Liver (tissue), 9 donors: ENCODE data around the gene BIRC3. TPM values are rescaled to one million over a fixed set of nuclear protein-coding genes. Genes with fewer than 3 reads are reported as not detected.

Experiments
- DNase-seq: peaks from one replicate; pipeline ENCODE4 v3.0.0-alpha.2; 2017; ENCODE audit warnings: low spot score
- H3K27ac ChIP-seq, 2 donors: one replicate each; pipeline ENCODE4 v1.7.0; 2013; ENCODE audit warnings: inconsistent platforms in 2 of 2, low read length in 2 of 2, control low read depth in 1 of 2, low read depth in 1 of 2, mild to moderate bottlenecking in 1 of 2
- H3K27me3 ChIP-seq, 4 donors: one replicate each; pipeline versions ENCODE4 v1.6.1 to v1.7.0; 2013; ENCODE audit warnings: low read length in 3 of 4, inconsistent platforms in 1 of 4, mild to moderate bottlenecking in 1 of 4, moderate library complexity in 1 of 4; ENCODE audit not compliant: control insufficient read depth in 4 of 4, insufficient read depth in 4 of 4
- H3K36me3 ChIP-seq, 4 donors: one replicate each; pipeline versions ENCODE4 v1.6.1 to v1.7.0; 2013; ENCODE audit warnings: low read length in 3 of 4, mild to moderate bottlenecking in 3 of 4, low read depth in 1 of 4, moderate library complexity in 1 of 4; ENCODE audit not compliant: control insufficient read depth in 4 of 4, insufficient read depth in 3 of 4
- H3K4me1 ChIP-seq, 4 donors: one replicate each; pipeline versions ENCODE4 v1.6.1 to v1.7.0; 2013; ENCODE audit warnings: low read length in 3 of 4, mild to moderate bottlenecking in 3 of 4, moderate library complexity in 1 of 4; ENCODE audit not compliant: control insufficient read depth in 4 of 4, insufficient read depth in 4 of 4
- H3K4me3 ChIP-seq, 3 donors: one replicate each; pipeline versions ENCODE4 v1.6.1 to v1.7.0; 2013; ENCODE audit warnings: low read length in 3 of 3, control low read depth in 1 of 3, low read depth in 1 of 3, mild to moderate bottlenecking in 1 of 3
- H3K9ac ChIP-seq, 2 donors: one replicate each; pipeline ENCODE4 v1.7.0; 2013; ENCODE audit warnings: low read length in 2 of 2, mild to moderate bottlenecking in 2 of 2, moderate library complexity in 2 of 2, control low read depth in 1 of 2, low read depth in 1 of 2
- H3K9me3 ChIP-seq, 4 donors: one replicate each; pipeline versions ENCODE4 v1.6.1 to v1.7.0; 2013; ENCODE audit warnings: low read length in 3 of 4; ENCODE audit not compliant: control insufficient read depth in 4 of 4
- EGR1 ChIP-seq, 2 donors: IDR thresholded peaks; 2 replicates each; pipeline ENCODE4 v1.6.1; 2016 to 2018; ENCODE audit warnings: antibody characterized with exemption in 2 of 2, low read depth in 2 of 2
- FOXA1 ChIP-seq: IDR thresholded peaks from 2 replicates; pipeline ENCODE4 v1.6.1; 2016; ENCODE audit warnings: antibody characterized with exemption
- HNF4G ChIP-seq: IDR thresholded peaks from 2 replicates; pipeline ENCODE4 v1.6.1; 2016; ENCODE audit warnings: antibody characterized with exemption
- JUND ChIP-seq, 2 donors: IDR thresholded peaks; 2 replicates each; pipeline ENCODE4 v1.6.1; 2016; ENCODE audit warnings: antibody characterized with exemption in 2 of 2
- MAX ChIP-seq: IDR thresholded peaks from 2 replicates; pipeline ENCODE4 v1.6.1; 2016; ENCODE audit warnings: antibody characterized with exemption
- NR2F2 ChIP-seq: IDR thresholded peaks from 2 replicates; pipeline ENCODE4 v1.6.1; 2016; ENCODE audit warnings: antibody characterized with exemption
- RAD21 ChIP-seq, 2 donors: IDR thresholded peaks; 2 replicates each; pipeline ENCODE4 v1.6.1; 2016; ENCODE audit warnings: antibody characterized with exemption in 2 of 2, mild to moderate bottlenecking in 2 of 2
- SP1 ChIP-seq: IDR thresholded peaks from 2 replicates; pipeline ENCODE4 v1.6.1; 2018; ENCODE audit warnings: antibody characterized with exemption, mild to moderate bottlenecking
- TAF1 ChIP-seq: conservative IDR thresholded peaks from 2 replicates; pipeline ENCODE4 v1.6.1; 2016; ENCODE audit warnings: antibody characterized with exemption, mild to moderate bottlenecking
- YY1 ChIP-seq: IDR thresholded peaks from 2 replicates; pipeline ENCODE4 v1.6.1; 2016; ENCODE audit warnings: antibody characterized with exemption, mild to moderate bottlenecking
- ZBTB33 ChIP-seq: IDR thresholded peaks from 2 replicates; pipeline ENCODE4 v1.6.1; 2016; ENCODE audit warnings: antibody characterized with exemption
- whole genome bisulfite sequencing: extraction: QIAGEN DNeasy Blood & Tissue Kit; methylation state at CpG from one replicate; pipeline ENCODE4 v1.1.7; 2013; 5-methylcytosine and 5-hydroxymethylcytosine counted together
- polyA plus RNA-seq, 2 donors: library from polyadenylated mRNA; stranded (reverse) in 1 of 2; unstranded in 1 of 2; fragments of 200-250 nt in 1 of 2; fragments of >200 nt in 1 of 2; fragmentation: Nextera tagmentation in 1 of 2; extraction: Ambion mirVana in 1 of 2; gene quantifications; one replicate each; pipeline versions ENCODE4 v1.2.1 to v1.2.3, GENCODE V29; 2013 to 2015
- total RNA-seq, 2 donors: library from RNA; depleted of rRNA; stranded (reverse); fragments of >200 nt; gene quantifications; one replicate each; pipeline ENCODE4 v1.2.3, GENCODE V29; 2014
- TF ChIP-seq, protein P1 (sequence below): IDR thresholded peaks from 2 replicates; pipeline ENCODE4 v1.6.1; 2016; ENCODE audit warnings: antibody characterized with exemption
- TF ChIP-seq, protein P2 (sequence below): IDR thresholded peaks from 2 replicates; pipeline ENCODE4 v1.6.1; 2016; ENCODE audit warnings: antibody characterized with exemption, mild to moderate bottlenecking
- donor health status: healthy.
- donor health status: healthy.
- donor health status: healthy.
- donor health status: healthy.
- donor health status: healthy.

Gene BIRC3
- total and polyA plus RNA-seq, 4 donors, result 1.4 to 8.1 (median 2.9) TPM

DNA sequence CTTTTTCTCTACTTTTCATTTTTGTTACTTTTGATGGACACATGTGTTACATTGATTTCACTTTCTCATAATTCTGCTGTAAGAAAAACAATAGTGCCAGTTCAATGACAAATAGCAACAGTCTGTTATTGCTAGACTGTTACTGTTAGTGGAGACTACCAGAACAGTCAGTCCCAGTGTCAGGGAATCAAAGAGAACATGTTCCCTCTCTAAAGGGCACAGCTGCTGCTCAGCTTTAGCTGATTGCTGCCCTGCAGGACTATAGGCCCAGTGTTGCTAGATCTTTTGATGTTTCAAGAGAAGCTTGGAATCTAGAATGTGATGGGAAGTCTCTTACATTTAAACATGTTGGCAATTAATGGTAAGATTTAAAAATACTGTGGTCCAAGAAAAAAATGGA is 3.4 kb downstream of the BIRC3 start:
- Histone ChIP-seq H3K27me3 (no peaks in the 10 kb centered on the region), H3K36me3 (no peaks in the 10 kb centered on the region), H3K4me1 (peaks cover 0 to 20% (median 1%) of the 10 kb centered on the region in 4 donors), H3K4me3 (no peak overlapping the region), H3K9me3 (no peaks in the 10 kb centered on the region), H3K27ac (no peak overlapping the region), H3K9ac (no peak overlapping the region)
- no peak for DNase-seq
- no peak for TF ChIP-seq FOXA1
- TF ChIP-seq SP1, result peak; percentile 10

DNA sequence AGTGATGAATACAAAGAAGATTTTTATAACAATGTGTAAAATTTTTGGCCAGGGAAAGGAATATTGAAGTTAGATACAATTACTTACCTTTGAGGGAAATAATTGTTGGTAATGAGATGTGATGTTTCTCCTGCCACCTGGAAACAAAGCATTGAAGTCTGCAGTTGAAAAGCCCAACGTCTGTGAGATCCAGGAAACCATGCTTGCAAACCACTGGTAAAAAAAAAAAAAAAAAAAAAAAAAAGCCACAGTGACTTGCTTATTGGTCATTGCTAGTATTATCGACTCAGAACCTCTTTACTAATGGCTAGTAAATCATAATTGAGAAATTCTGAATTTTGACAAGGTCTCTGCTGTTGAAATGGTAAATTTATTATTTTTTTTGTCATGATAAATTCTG is 5.3 kb downstream of the BIRC3 start:
- H3K4me3 ChIP-seq, result no peak overlapping the region
- TF ChIP-seq YY1, result peak; percentile 12
- TF ChIP-seq HNF4G, result no peak
- H3K9me3 ChIP-seq, result no peaks in the 10 kb centered on the region
- peaks cover 0 to 13% (median 0%) of the 10 kb centered on the region in 4 donors for H3K4me1 ChIP-seq
- no peak overlapping the region for H3K9ac ChIP-seq
- no peak for DNase-seq
- WGBS, result 73% methylated on average over 2 of the region's 2 CpGs
- peaks cover 0 to 8% (median 4%) of the 10 kb centered on the region in 4 donors for H3K36me3 ChIP-seq
- H3K27ac ChIP-seq, result no peak overlapping the region
- no peaks in the 10 kb centered on the region for H3K27me3 ChIP-seq

GRCh38 chr11:102323542-102324251 is 6.4 kb downstream of the BIRC3 start:
- Histone ChIP-seq H3K27ac (no peak overlapping the region), H3K4me1 (peaks cover 0 to 6% (median 0%) of the 10 kb centered on the region in 4 donors), H3K9ac (no peak overlapping the region), H3K27me3 (no peaks in the 10 kb centered on the region), H3K36me3 (peaks cover 0 to 8% (median 6%) of the 10 kb centered on the region in 4 donors), H3K9me3 (no peaks in the 10 kb centered on the region), H3K4me3 (no peak overlapping the region)
- no peak for DNase-seq
- WGBS, result 98% methylated on average over 1 of the region's 1 CpG
- TF ChIP-seq TAF1, result no peak
- no peak for TF ChIP-seq MAX
- TF ChIP-seq YY1, result no peak
- no peak for TF ChIP-seq ZBTB33
- no peak for TF ChIP-seq NR2F2
- TF ChIP-seq FOXA1, result no peak
- TF ChIP-seq RAD21 (IDR thresholded peaks at IDR 0.05), result no peak
- no peak for TF ChIP-seq HNF4G
- no peak for TF ChIP-seq EGR1 (IDR thresholded peaks at IDR 0.05; ENCODE audit: low read depth in 2 of 2)
- TF ChIP-seq JUND (IDR thresholded peaks at IDR 0.05), result no peak
- TF ChIP-seq, protein P1, sequence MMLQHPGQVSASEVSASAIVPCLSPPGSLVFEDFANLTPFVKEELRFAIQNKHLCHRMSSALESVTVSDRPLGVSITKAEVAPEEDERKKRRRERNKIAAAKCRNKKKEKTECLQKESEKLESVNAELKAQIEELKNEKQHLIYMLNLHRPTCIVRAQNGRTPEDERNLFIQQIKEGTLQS, result no peak
- TF ChIP-seq, protein P2, sequence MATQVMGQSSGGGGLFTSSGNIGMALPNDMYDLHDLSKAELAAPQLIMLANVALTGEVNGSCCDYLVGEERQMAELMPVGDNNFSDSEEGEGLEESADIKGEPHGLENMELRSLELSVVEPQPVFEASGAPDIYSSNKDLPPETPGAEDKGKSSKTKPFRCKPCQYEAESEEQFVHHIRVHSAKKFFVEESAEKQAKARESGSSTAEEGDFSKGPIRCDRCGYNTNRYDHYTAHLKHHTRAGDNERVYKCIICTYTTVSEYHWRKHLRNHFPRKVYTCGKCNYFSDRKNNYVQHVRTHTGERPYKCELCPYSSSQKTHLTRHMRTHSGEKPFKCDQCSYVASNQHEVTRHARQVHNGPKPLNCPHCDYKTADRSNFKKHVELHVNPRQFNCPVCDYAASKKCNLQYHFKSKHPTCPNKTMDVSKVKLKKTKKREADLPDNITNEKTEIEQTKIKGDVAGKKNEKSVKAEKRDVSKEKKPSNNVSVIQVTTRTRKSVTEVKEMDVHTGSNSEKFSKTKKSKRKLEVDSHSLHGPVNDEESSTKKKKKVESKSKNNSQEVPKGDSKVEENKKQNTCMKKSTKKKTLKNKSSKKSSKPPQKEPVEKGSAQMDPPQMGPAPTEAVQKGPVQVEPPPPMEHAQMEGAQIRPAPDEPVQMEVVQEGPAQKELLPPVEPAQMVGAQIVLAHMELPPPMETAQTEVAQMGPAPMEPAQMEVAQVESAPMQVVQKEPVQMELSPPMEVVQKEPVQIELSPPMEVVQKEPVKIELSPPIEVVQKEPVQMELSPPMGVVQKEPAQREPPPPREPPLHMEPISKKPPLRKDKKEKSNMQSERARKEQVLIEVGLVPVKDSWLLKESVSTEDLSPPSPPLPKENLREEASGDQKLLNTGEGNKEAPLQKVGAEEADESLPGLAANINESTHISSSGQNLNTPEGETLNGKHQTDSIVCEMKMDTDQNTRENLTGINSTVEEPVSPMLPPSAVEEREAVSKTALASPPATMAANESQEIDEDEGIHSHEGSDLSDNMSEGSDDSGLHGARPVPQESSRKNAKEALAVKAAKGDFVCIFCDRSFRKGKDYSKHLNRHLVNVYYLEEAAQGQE, result no peak
